ENCODE results near the gene ITGA2B.

The ITGA2B gene

GRCh38 chr17:44389723-44390202 lies 314 bp upstream of the ITGA2B start:
- Histone ChIP-seq H3F3A (ENCODE audit: insufficient read depth, low read length) (no peaks in the 10 kb centered on the region), H3K4me3 (ENCODE audit: low read depth, low read length, poor library complexity, severe bottlenecking) (no peak overlapping the region), H3K27me3 (ENCODE audit: insufficient read depth, low read length) (no peaks in the 10 kb centered on the region), H3K79me2 (ENCODE audit: insufficient read depth, low read length) (no peaks in the 10 kb centered on the region), H4K20me1 (ENCODE audit: insufficient read depth, low read length) (no peaks in the 10 kb centered on the region), H3K9me2 (ENCODE audit: low read depth, low read length) (no peaks in the 10 kb centered on the region), H3K4me1 (ENCODE audit: insufficient read depth, low read length, severe bottlenecking) (peaks cover 8% of the 10 kb centered on the region), H2AFZ (ENCODE audit: low read length) (no peak overlapping the region), H3K36me3 (ENCODE audit: insufficient read depth, low read length) (no peaks in the 10 kb centered on the region), H3K9ac (ENCODE audit: low read length) (no peak overlapping the region), H3K4me2 (ENCODE audit: low read length) (no peak overlapping the region), H3K27ac (ENCODE audit: low read depth, low read length, poor library complexity, severe bottlenecking) (no peak overlapping the region), H3K9me3 (ENCODE audit: low read length) (no peaks in the 10 kb centered on the region)
- TF ChIP-seq CTCF (IDR thresholded peaks at IDR 0.05; ENCODE audit: low read length): no peak
- no peak for TF ChIP-seq EZH2 (IDR thresholded peaks at IDR 0.05; ENCODE audit: borderline replicate concordance, low read length)

- Histone ChIP-seq H3K9me2 (ENCODE audit: low read depth, low read length) (no peaks in the 10 kb centered on the region), H3K9ac (ENCODE audit: low read length) (no peak overlapping the region), H3K27ac (ENCODE audit: low read depth, low read length, poor library complexity, severe bottlenecking) (no peak overlapping the region), H2AFZ (ENCODE audit: low read length) (no peak overlapping the region), H4K20me1 (ENCODE audit: insufficient read depth, low read length) (no peaks in the 10 kb centered on the region), H3K36me3 (ENCODE audit: insufficient read depth, low read length) (no peaks in the 10 kb centered on the region), H3K9me3 (ENCODE audit: low read length) (no peaks in the 10 kb centered on the region), H3K4me3 (ENCODE audit: low read depth, low read length, poor library complexity, severe bottlenecking) (no peak overlapping the region), H3K4me2 (ENCODE audit: low read length) (no peak overlapping the region), H3K27me3 (ENCODE audit: insufficient read depth, low read length) (no peaks in the 10 kb centered on the region), H3F3A (ENCODE audit: insufficient read depth, low read length) (no peaks in the 10 kb centered on the region), H3K4me1 (ENCODE audit: insufficient read depth, low read length, severe bottlenecking) (peaks cover 8% of the 10 kb centered on the region), H3K79me2 (ENCODE audit: insufficient read depth, low read length) (no peaks in the 10 kb centered on the region)
- TF ChIP-seq CTCF (IDR thresholded peaks at IDR 0.05; ENCODE audit: low read length): no peak
- no peak for TF ChIP-seq EZH2 (IDR thresholded peaks at IDR 0.05; ENCODE audit: borderline replicate concordance, low read length)
Measured at GRCh38 chr17:44387804-44388203, 1.6 kb downstream of the ITGA2B start.

- H3K27me3 ChIP-seq (ENCODE audit: insufficient read depth, low read length): no peaks in the 10 kb centered on the region
- H3K4me3 ChIP-seq (ENCODE audit: low read depth, low read length, poor library complexity, severe bottlenecking): no peak overlapping the region
- no peak overlapping the region; the same call in 1 of the 2 replicates for H3K4me2 ChIP-seq (ENCODE audit: low read length)
- H3K36me3 ChIP-seq (ENCODE audit: insufficient read depth, low read length): no peaks in the 10 kb centered on the region
- H3K4me1 ChIP-seq (ENCODE audit: insufficient read depth, low read length, severe bottlenecking): peaks cover 8% of the 10 kb centered on the region
- H3K9me2 ChIP-seq (ENCODE audit: low read depth, low read length): no peaks in the 10 kb centered on the region
- TF ChIP-seq CTCF (IDR thresholded peaks at IDR 0.05; ENCODE audit: low read length): no peak
- TF ChIP-seq EZH2 (IDR thresholded peaks at IDR 0.05; ENCODE audit: borderline replicate concordance, low read length): no peak
- no peak overlapping the region for H3K9ac ChIP-seq (ENCODE audit: low read length)
- H4K20me1 ChIP-seq (ENCODE audit: insufficient read depth, low read length): no peaks in the 10 kb centered on the region
- no peaks in the 10 kb centered on the region for H3F3A ChIP-seq (ENCODE audit: insufficient read depth, low read length)
- no peaks in the 10 kb centered on the region for H3K9me3 ChIP-seq (ENCODE audit: low read length)
- no peak overlapping the region for H2AFZ ChIP-seq (ENCODE audit: low read length)
- H3K27ac ChIP-seq (ENCODE audit: low read depth, low read length, poor library complexity, severe bottlenecking): no peak overlapping the region
- no peaks in the 10 kb centered on the region for H3K79me2 ChIP-seq (ENCODE audit: insufficient read depth, low read length)
Measured at GRCh38 chr17:44386182-44386525, 3.3 kb downstream of the ITGA2B start.
